Measurements from ENCODE around the gene STX1A.
A peak's percentile ranks its signal among the peaks of the same experiment; 100 is the strongest.
"Not testable (repeated sequence)": the region's sequence is repeated elsewhere in the genome, so short reads cannot be mapped to it uniquely, and the experiment has no call there.

STX1A gene

GRCh38 chr7:73683056-73683787 lies 36.2 kb downstream of the STX1A start, which contains the start of the genes BUD23 and DNAJC30:
TSS of gene BUD23 (plus strand) at chr7:73683597. CDS start at chr7:73683626, 29 bp downstream.
TSS of gene DNAJC30 (minus strand) at chr7:73683453. CDS start at chr7:73683423, 30 bp downstream.
- peak; percentile 84 to 85 for DNase-seq (ENCODE audit: low read depth in 2 of 2)

GRCh38 chr7:73682745-73683055 lies 36.8 kb downstream of the STX1A start:
- DNase-seq (ENCODE audit: low read depth in 2 of 2) = no peak

DNA sequence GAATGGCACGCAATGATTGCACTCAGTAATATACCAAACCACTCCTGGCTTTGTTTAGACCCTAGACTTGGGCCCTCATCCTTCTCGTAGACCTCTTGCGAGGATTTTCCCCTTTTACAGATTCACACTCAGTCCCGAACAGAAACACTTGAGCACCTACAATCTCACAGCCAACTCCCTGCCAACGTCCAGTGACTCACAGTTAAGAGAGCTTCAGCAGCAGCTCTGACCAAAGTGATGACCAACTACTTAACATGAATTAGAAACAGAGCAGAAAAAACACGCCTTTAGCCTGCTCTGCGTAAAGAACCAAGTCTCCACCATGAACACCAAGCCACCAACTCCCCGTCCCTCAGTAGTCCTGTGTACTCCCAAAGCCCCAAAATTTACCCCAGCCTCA lies 38.4 kb downstream of the STX1A start:
- DNase-seq (ENCODE audit: low read depth in 2 of 2) = no peak

DNA sequence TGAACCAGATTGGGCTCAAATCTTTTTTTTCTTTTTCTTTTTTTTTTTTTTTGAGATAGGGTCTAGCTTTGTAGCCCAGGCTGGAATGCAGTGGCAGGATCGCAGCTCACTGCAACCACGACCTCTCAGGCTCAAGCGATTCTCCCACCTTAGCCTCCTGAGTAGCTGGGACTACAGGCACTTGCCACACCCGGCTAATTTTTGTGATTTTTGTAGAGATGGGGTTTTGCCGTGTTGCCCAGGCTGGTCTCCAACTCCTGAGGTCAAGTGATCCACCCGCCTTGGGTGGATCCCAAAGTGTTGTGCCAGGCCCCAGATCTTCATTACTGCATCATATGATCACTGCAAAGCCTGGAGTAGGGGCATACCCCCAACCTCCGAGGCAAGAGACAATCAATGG lies 39.0 kb downstream of the STX1A start:
- no peak for DNase-seq (ENCODE audit: low read depth in 2 of 2)

DNA sequence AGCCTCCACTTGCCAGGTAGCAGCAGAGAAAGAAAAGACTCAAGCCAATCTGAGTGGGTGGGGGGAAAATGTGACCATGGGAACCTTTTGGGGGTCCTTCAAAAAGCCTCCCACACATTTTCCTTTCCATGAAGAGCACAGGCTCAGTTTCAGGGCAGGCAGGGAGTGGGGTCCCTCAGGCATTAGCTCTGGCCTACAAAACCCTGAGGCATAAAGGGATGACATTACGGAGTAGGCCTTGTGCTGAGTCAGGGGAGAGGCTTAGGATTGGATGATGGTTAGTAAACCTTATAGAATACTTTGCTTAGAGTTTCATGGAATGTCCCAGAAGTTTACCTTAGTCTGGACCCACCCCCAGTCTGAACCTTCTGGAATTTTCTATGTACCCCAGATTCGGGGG lies 39.8 kb downstream of the STX1A start:
- no peak for DNase-seq (ENCODE audit: low read depth in 2 of 2)

DNA sequence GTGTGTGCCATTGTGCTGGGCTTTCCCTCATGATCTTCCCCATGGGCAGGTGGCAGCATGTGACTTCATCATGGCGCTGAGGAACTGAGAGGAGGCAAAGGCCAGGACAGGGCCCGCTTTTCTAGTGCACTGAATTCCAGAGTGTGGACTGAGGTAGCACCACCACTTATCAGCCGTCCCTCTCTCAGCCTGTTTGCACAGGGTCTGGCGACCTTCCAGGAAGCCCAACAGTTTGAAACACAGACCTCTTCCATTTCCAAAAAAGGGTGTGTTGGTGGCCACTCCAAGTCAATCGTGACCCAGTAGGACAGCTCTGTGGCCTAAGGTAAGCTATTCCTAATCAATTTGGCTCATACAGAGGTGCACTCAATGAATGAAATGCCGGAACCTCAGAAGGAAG lies 40.6 kb downstream of the STX1A start:
- DNase-seq (ENCODE audit: low read depth in 2 of 2) = no peak

- DNase-seq (ENCODE audit: low read depth in 2 of 2) = not testable (repeated sequence)
Observed at GRCh38 chr7:73676062-73676461, 43.4 kb downstream of the STX1A start.

GRCh38 chr7:73674468-73675124 lies 44.9 kb downstream of the STX1A start:
- no peak for DNase-seq (ENCODE audit: low read depth in 2 of 2)

GRCh38 chr7:73671857-73672445 lies 47.5 kb downstream of the STX1A start:
- no peak for DNase-seq (ENCODE audit: low read depth in 2 of 2)

GRCh38 chr7:73671322-73671661 lies 48.2 kb downstream of the STX1A start:
- no peak for DNase-seq (ENCODE audit: low read depth in 2 of 2)

DNA sequence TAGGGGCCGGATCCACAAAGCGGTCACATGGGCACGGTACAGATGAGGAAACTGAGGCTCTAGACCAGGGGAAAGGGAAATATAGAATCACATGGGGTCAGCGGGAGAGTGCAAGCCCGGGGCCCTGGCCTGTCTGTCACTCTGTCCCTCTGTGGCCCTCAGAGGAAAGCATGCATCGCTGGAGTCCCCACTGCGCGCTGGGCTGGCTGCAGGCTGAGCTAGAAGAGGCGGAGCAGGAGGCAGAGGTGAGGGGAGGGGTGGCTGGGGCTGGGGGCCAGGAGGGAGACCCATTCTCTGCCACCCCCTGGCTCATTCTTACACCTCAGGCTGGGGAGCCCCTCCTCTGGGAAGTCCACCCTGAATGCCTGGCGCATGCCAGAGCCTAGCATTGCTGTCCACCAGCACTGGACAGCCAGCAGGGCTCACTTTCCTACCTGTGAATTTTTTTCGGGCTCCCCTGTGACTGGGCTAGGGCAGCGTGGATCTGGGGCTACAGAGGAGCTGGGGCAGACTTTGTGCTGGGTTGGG lies 49.5 kb downstream of the STX1A start:
- DNase-seq (ENCODE audit: low read depth in 2 of 2) = no peak

- DNase-seq (ENCODE audit: low read depth in 2 of 2) = no peak
Observed at GRCh38 chr7:73669288-73669701, 50.2 kb downstream of the STX1A start.

DNA sequence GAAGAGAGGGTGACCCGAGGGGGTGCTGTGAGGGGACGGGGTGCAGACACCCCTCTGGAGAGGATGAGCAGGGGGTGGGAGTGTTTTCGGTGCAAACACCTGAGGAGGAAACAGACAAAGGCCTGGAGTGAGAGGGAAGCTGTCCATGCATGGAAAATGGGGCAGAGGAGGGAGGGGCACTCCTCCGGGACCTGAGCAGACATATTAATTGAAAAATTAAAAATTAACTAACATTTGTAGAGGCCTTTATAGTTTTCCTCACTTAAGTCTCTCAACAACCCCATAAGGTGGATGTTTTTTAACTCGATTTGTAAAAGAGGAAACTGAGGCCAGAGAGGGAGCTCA lies 50.6 kb downstream of the STX1A start:
- no peak for DNase-seq (ENCODE audit: low read depth in 2 of 2)

- DNase-seq (ENCODE audit: low read depth in 2 of 2) = no peak
Observed at GRCh38 chr7:73668103-73668885, 51.2 kb downstream of the STX1A start.

DNA sequence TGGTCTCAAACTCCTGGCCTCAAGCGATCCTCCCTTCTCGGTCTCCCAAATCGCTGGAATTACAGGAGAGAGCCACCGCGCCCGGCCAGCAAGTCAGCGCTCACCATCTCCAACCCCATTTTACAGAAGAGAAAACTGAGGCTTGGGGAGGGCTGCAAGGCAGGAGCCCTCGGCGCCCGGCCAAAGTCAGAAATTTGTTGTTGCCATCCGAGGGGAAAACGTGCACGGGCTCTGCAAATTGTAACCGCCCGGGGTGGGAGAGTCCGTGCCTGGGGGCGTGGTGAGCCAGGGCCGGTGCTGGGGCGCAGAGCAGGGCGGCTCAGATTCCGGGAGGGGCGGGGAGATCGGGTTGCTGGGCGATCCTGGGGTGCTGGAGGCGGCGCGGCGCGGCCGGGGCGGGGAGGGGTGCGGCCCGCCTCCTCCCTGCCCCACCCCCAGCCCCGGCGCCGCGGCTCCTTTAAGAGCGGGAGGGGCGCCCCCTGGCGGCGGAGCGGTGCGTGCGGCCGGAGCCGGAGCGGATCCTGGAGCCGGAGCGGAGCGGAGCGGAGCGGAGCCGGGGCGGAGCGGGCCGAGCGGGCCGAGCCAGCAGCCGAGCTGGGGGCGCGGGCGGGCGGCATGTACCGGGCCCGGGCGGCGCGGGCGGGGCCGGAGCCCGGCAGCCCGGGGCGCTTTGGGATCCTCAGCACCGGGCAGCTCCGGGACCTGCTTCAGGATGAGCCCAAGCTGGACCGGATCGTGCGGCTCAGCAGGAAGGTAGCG lies 51.9 kb downstream of the STX1A start, which contains the start of gene VPS37D:
Gene VPS37D (plus strand): TSS at position 488 of the 759 bp plus-strand sequence. CDS start 128 bp downstream, at position 616.
- DNase-seq (ENCODE audit: low read depth in 2 of 2) = peak; percentile 76 to 81

DNA sequence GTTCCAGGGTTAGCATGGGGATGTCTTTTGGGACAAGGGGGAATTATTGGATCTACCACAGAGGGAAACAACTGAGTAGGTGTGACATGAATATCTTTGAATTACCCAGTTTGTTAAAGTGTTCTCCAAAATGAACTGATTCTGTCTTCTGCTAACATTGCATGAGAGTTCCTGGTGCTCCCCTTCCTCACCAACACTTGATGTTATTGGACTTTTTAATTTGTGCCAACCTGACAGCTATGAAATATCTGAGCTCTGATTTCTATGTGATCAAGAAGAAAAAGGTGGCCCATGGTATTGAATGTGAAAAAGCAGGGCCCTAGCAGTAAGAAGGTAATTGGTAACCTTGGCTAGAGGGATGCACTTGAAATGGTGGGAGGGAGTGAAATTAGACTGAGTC lies 56.4 kb downstream of the STX1A start:
- DNase-seq (ENCODE audit: low read depth in 2 of 2) = no peak

GRCh38 chr7:73660594-73660993 lies 58.9 kb downstream of the STX1A start:
- not testable (repeated sequence) for DNase-seq (ENCODE audit: low read depth in 2 of 2)

- DNase-seq (ENCODE audit: low read depth in 2 of 2) = no peak
Observed at GRCh38 chr7:73659983-73660382, 59.5 kb downstream of the STX1A start.

GRCh38 chr7:73655309-73655708 lies 64.2 kb downstream of the STX1A start:
- not testable (repeated sequence) for DNase-seq (ENCODE audit: low read depth in 2 of 2)

GRCh38 chr7:73652541-73652949 lies 66.9 kb downstream of the STX1A start:
- DNase-seq (ENCODE audit: low read depth in 2 of 2) = no peak

GRCh38 chr7:73650524-73650923 lies 68.9 kb downstream of the STX1A start:
- DNase-seq (ENCODE audit: low read depth in 2 of 2) = no peak

All from fibroblast of skin of left quadriceps (primary cell).